ENCODE results near the gene HLF. TPM values are rescaled to one million over a fixed set of nuclear protein-coding genes. Genes with fewer than 3 reads are reported as not detected.
A peak's percentile ranks its signal among the peaks of the same experiment; 100 is the strongest.
"Not testable (repeated sequence)": the region's sequence is repeated elsewhere in the genome, so short reads cannot be mapped to it uniquely, and the experiment has no call there.

The HLF gene
- total RNA-seq, 1 experiment from 2014 or later, result not detected

DNA sequence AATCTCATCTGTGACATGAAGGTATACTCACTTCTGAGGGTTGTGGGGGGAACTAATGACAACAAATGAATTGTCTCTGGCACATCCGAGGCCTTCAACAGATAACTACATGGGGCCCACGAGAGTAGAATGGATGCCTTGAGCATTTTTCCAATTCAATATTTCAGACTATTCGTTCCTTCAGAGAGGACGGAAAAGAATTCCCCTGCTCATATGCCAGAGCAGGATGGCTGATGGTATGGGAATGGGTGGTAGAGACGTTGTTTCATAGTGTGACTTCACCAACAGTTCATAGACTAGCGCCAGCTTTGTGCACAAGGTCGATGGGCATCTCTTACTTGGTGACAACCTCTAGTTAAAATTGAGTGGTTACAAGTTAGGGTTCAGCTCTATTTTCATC lies 61.3 kb downstream of the HLF start:
- Histone ChIP-seq H3K4me2 (no peak overlapping the region), H3F3A (ENCODE audit: insufficient read depth, low read depth) (no peaks in the 10 kb centered on the region), H3K9me2 (ENCODE audit: insufficient read depth) (no peaks in the 10 kb centered on the region; the same call in 1 of the 2 replicates), H3K4me3 (no peak overlapping the region), H3K9me3 (ENCODE audit: insufficient read depth, low read depth) (no peaks in the 10 kb centered on the region), H3K4me1 (replicated peaks; ENCODE audit: insufficient read depth) (peaks cover 7% of the 10 kb centered on the region; the same call in 1 of the 2 replicates), H3K36me3 (ENCODE audit: low read depth) (no peaks in the 10 kb centered on the region), H3K79me2 (ENCODE audit: low read depth) (no peaks in the 10 kb centered on the region), H3K27me3 (ENCODE audit: insufficient read depth, low read depth) (no peaks in the 10 kb centered on the region), H2AFZ (no peak overlapping the region), H4K20me1 (ENCODE audit: insufficient read depth) (no peaks in the 10 kb centered on the region), H3K27ac (no peak overlapping the region)
- ChIA-PET POLR2A (ENCODE audit: unreplicated experiment) (no interaction called here), CTCF (no interaction called here)
- no peak for TF ChIP-seq EZH2 (IDR thresholded peaks at IDR 0.05; ENCODE audit: low read depth)
- TF ChIP-seq, protein P1, sequence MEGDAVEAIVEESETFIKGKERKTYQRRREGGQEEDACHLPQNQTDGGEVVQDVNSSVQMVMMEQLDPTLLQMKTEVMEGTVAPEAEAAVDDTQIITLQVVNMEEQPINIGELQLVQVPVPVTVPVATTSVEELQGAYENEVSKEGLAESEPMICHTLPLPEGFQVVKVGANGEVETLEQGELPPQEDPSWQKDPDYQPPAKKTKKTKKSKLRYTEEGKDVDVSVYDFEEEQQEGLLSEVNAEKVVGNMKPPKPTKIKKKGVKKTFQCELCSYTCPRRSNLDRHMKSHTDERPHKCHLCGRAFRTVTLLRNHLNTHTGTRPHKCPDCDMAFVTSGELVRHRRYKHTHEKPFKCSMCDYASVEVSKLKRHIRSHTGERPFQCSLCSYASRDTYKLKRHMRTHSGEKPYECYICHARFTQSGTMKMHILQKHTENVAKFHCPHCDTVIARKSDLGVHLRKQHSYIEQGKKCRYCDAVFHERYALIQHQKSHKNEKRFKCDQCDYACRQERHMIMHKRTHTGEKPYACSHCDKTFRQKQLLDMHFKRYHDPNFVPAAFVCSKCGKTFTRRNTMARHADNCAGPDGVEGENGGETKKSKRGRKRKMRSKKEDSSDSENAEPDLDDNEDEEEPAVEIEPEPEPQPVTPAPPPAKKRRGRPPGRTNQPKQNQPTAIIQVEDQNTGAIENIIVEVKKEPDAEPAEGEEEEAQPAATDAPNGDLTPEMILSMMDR (conservative IDR thresholded peaks at IDR 0.05), result no peak
- intact Hi-C loops (cut with micrococcal nuclease; ENCODE audit: unreplicated experiment), result no loop called here
- no TSS peak for BruUV-seq (replicated peaks)
- DNase-seq, result no peak

DNA sequence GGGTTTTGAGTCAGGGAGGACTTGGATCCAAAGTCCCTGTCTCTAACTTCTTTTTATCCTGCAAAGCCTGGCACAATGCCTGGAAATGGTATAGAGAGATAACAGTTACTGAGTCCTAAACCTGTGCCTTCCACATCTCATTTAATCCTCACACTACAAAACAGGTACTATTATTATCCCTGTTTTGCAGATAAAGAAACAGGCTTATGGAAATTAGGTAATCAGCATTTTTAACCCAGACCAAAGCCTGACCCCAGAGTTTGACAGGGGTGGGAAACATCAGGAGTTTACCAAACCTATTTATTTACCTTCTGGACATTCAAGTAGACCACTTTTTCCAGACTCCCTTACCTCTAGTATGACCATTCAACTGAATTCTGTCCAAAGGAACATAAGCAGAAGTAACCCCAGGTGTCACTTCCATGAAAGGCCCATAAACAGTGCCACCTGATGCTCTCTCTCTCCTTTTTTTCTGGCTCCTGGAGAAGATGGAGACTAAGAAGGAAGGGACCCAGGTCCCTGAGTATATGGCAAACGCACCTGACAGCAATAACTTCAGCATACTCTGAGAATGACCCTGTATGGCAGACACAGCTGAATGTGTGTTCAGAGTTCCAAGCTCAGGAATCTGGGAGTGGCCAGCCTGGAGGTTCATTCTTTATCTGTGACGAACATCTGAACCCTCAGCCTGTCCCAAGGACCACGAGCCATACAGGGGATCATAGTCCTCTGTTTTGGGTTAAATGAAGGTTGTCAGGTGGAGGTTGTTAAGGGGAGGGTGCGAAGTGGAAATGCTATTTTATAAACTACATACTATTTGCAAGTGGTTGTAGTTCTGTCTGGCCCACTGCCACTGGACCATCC lies 62.7 kb downstream of the HLF start:
- Histone ChIP-seq H3K9me3 (ENCODE audit: insufficient read depth, low read depth) (no peaks in the 10 kb centered on the region), H3K36me3 (ENCODE audit: low read depth) (no peaks in the 10 kb centered on the region), H3K4me1 (replicated peaks; ENCODE audit: insufficient read depth) (peaks cover 13% of the 10 kb centered on the region), H3K4me3 (no peak overlapping the region), H3K27ac (no peak overlapping the region), H4K20me1 (ENCODE audit: insufficient read depth) (no peaks in the 10 kb centered on the region), H3K79me2 (ENCODE audit: low read depth) (no peaks in the 10 kb centered on the region), H3K9me2 (ENCODE audit: insufficient read depth) (no peaks in the 10 kb centered on the region; the same call in 1 of the 2 replicates), H3K4me2 (no peak overlapping the region), H3F3A (ENCODE audit: insufficient read depth, low read depth) (no peaks in the 10 kb centered on the region), H2AFZ (no peak overlapping the region), H3K27me3 (ENCODE audit: insufficient read depth, low read depth) (no peaks in the 10 kb centered on the region)
- DNase-seq, result peak in 1 of 2 experiments; percentile 43
- ChIA-PET POLR2A (ENCODE audit: unreplicated experiment) (no interaction called here), CTCF (interaction anchor here (0.6 kb wide), 1 partner anchor 109 kb away, joined by 4 read pairs; no protein-coding TSS in a partner anchor)
- intact Hi-C loops (cut with micrococcal nuclease; ENCODE audit: unreplicated experiment), result no loop called here
- BruUV-seq (replicated peaks), result no TSS peak
- TF ChIP-seq, protein P1 (conservative IDR thresholded peaks at IDR 0.05), result no peak
- TF ChIP-seq EZH2 (IDR thresholded peaks at IDR 0.05; ENCODE audit: low read depth), result no peak

DNA sequence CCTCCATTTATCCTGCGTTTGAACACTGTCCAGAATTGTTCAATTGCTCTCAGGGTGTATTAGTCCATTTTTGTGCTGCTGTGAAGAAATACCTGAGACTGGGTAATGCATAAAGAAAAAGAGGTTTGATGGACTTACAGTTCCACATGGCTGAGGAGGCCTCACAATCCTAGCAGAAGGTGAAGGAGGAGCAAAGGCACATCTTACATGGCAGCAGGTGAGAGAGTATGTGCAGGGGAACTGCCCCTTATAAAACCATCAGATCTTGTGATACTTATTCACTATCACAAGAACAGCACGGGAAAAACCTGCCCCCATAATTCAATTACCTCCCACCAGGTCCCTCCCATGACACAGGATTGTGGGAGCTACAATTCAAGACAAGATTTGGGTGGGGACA lies 63.8 kb downstream of the HLF start:
- CTCF ChIA-PET, result interaction anchor here (0.6 kb wide), 1 partner anchor 108 kb away, joined by 4 read pairs; no protein-coding TSS in a partner anchor
- H3K4me3 ChIP-seq; H3K4me2 ChIP-seq; BruUV-seq (replicated peaks); POLR2A ChIA-PET (ENCODE audit: unreplicated experiment); H3K9me2 ChIP-seq (ENCODE audit: insufficient read depth); intact Hi-C loops (cut with micrococcal nuclease; ENCODE audit: unreplicated experiment); H3K36me3 ChIP-seq (ENCODE audit: low read depth); DNase-seq; H3K27ac ChIP-seq; H4K20me1 ChIP-seq (ENCODE audit: insufficient read depth); H3K27me3 ChIP-seq (ENCODE audit: insufficient read depth, low read depth); H3K9me3 ChIP-seq (ENCODE audit: insufficient read depth, low read depth); H3K79me2 ChIP-seq (ENCODE audit: low read depth); H2AFZ ChIP-seq; H3F3A ChIP-seq (ENCODE audit: insufficient read depth, low read depth): not testable (repeated sequence)
- H3K4me1 ChIP-seq (replicated peaks; ENCODE audit: insufficient read depth), result peaks cover 18% of the 10 kb centered on the region

Data from PC-9 (cell line).